ENCODE data around the gene RTN1.

RTN1 gene

GRCh38 chr14:59870277-59871165, at the start of gene RTN1:
RTN1 (minus strand) TSS chr14:59870776; CDS start chr14:59870630, 146 bp downstream.
- no peak for DNase-seq (ENCODE audit: low read depth)

- no peak for DNase-seq (ENCODE audit: low read depth)
Observed at GRCh38 chr14:59920378-59920683, 49.8 kb upstream of the RTN1 start.

- DNase-seq (ENCODE audit: low read depth), result no peak
Observed at GRCh38 chr14:59919570-59920377, 49.2 kb upstream of the RTN1 start, which contains the start of gene LRRC9. LRRC9 (plus strand) TSS chr14:59920144.

GRCh38 chr14:59918824-59919569, 48.4 kb upstream of the RTN1 start:
- DNase-seq (ENCODE audit: low read depth), result no peak

GRCh38 chr14:59913187-59913586, 42.6 kb upstream of the RTN1 start:
- DNase-seq (ENCODE audit: low read depth), result no peak

GRCh38 chr14:59912443-59912842, 41.9 kb upstream of the RTN1 start:
- no peak for DNase-seq (ENCODE audit: low read depth)

- DNase-seq (ENCODE audit: low read depth), result no peak
Observed at GRCh38 chr14:59905188-59905587, 34.6 kb upstream of the RTN1 start.

- DNase-seq (ENCODE audit: low read depth), result no peak
Observed at GRCh38 chr14:59904184-59904583, 33.6 kb upstream of the RTN1 start.

- DNase-seq (ENCODE audit: low read depth), result no peak
Observed at GRCh38 chr14:59900556-59900955, 30.0 kb upstream of the RTN1 start.

- DNase-seq (ENCODE audit: low read depth), result no peak
Observed at GRCh38 chr14:59897757-59898383, 27.3 kb upstream of the RTN1 start.

- DNase-seq (ENCODE audit: low read depth), result no peak
Observed at GRCh38 chr14:59895721-59896120, 25.1 kb upstream of the RTN1 start.

- no peak for DNase-seq (ENCODE audit: low read depth)
Observed at GRCh38 chr14:59890676-59891075, 20.1 kb upstream of the RTN1 start.

GRCh38 chr14:59882957-59883356, 12.4 kb upstream of the RTN1 start:
- no peak for DNase-seq (ENCODE audit: low read depth)

GRCh38 chr14:59871166-59871495, 555 bp upstream of the RTN1 start:
- no peak for DNase-seq (ENCODE audit: low read depth)

- no peak for DNase-seq (ENCODE audit: low read depth)
Observed at GRCh38 chr14:59869381-59870255, 958 bp downstream of the RTN1 start.

- DNase-seq (ENCODE audit: low read depth), result no peak
Observed at GRCh38 chr14:59868021-59868420, 2.6 kb downstream of the RTN1 start.

- no peak for DNase-seq (ENCODE audit: low read depth)
Observed at GRCh38 chr14:59863806-59864525, 6.6 kb downstream of the RTN1 start.

GRCh38 chr14:59857328-59857727, 13.2 kb downstream of the RTN1 start:
- no peak for DNase-seq (ENCODE audit: low read depth)

GRCh38 chr14:59852350-59852749, 18.2 kb downstream of the RTN1 start:
- no peak for DNase-seq (ENCODE audit: low read depth)

GRCh38 chr14:59850458-59850857, 20.1 kb downstream of the RTN1 start:
- no peak for DNase-seq (ENCODE audit: low read depth)
